HG03103 (cell line): ENCODE measurements around the gene SDCBP2.

Experiments
- ATAC-seq: cut with Tn5 transposase; IDR thresholded peaks from one replicate; pipeline ENCODE4 v1.9.1; 2021; ENCODE audit warnings: low read depth; ENCODE audit not compliant: unreplicated experiment

SDCBP2 gene

DNA sequence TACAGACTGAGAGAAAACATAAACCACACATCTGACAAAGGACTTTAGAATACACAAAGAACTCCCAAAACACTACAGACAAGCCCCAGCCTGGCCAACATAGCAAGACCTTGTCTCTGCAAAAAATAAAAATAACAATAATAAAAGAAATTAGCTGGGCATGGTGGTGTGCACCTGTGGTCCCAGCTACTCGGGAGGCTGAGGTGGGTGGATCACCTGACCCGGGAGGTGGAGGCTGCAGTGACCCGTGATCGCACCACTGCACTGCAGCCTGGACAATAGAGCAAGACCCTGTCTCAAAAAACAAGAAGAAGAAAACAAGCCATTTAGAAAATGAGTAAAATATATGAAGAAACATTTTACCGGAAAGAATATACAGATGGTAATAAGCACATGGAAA lies 13.1 kb downstream of the SDCBP2 start:
- no peak for ATAC-seq

GRCh38 chr20:1313236-1313964 lies 15.5 kb downstream of the SDCBP2 start:
- no peak for ATAC-seq

- ATAC-seq, result no peak
Observed at GRCh38 chr20:1312904-1313235, 16.1 kb downstream of the SDCBP2 start.

DNA sequence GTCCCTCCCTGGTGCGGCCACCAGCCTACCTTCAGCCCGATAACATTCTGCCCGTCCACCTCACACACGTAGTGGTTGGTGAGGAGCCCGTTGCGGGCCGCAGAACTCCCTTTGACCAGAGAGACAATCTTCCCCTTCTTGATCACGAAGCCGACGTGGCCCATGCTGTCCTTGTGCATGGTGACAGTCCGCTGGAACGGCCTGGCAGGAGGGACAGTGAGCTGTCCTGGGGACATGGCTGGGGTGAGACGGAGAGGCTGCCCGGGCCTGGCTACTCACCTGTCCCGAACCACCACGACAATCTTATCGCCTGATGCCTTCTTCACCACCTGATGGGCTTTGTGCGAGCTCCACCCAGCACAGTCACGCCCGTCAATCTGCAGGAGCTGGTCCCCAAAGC lies 16.6 kb downstream of the SDCBP2 start:
- ATAC-seq, result no peak

DNA sequence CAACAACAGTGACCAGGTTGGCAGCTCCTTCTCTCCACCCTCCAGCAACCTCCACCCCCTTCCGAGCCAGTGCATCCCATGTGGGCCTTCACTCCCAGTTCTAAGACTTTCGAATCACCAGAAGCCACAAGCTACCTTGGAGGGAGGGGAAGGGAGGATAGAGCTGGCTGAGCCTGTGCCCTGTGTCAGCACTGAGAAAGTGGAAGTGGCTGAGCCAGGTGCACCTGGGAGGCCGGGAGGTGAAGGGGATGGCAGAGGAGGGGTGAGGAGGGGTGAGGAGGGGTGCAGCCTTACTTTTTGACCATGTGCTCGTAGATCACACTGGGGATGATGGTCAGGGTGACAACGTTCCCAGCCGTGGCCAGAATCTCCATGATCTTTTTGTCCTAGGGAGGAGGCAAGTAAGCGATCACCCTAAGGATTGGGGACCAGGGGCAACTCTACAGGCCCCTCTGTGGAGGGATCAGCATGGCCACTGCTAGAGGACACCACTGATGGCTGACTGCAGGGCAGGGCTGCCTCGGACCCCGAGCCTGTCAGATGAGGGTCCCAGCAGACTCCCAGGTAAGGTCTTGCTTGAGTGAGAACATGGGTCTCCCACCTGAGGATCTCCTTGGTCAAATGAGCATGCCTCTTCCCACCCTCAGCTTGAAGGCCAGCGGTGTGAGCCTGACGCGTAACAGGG lies 18.3 kb downstream of the SDCBP2 start:
- ATAC-seq, result no peak

- no peak for ATAC-seq
Observed at GRCh38 chr20:1310071-1310470, 18.9 kb downstream of the SDCBP2 start.

DNA sequence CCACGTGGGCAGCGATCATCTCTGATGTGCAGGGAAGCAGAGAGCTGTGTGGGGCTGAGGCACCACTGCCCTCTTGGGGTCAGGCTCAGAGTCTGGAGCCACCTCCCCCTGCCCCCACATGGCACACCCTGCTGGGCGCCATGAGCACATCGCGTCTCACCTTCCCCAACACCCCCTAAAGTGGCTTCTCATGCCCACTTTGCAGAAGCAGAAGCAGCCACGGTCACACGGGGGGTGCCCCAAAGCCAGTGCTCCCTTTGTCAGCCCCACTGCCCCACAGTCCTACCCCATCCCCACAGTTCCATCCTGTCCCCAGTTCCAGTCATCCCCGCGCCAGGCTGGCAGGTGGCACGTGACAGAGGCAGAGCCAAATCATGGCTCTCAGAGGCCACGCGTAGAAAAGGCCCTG lies 19.5 kb downstream of the SDCBP2 start:
- ATAC-seq, result no peak

- no peak for ATAC-seq
Observed at GRCh38 chr20:1308702-1309095, 20.2 kb downstream of the SDCBP2 start.

GRCh38 chr20:1308067-1308701 lies 20.8 kb downstream of the SDCBP2 start:
- no peak for ATAC-seq

- ATAC-seq, result no peak
Observed at GRCh38 chr20:1307571-1307971, 21.4 kb downstream of the SDCBP2 start.

DNA sequence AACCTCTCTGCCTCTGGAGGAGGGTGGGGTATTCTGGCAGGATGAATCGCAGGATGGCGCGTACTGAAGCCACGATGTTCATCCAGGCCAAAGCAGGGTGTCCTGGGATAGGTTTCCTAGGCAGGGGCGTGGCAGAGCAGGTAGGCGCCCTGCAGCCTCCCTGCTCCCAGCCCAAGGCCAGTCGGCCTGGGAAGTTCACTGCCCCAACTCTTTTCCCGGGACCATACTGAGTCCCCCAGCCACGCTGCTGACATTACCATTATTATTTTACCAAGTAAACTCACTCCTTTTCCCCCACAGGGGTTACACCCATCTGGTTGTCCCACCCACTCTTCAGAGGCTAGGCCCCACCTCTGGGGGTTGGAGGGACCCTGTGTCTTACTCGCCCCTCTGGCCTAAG lies 21.8 kb downstream of the SDCBP2 start:
- no peak for ATAC-seq

DNA sequence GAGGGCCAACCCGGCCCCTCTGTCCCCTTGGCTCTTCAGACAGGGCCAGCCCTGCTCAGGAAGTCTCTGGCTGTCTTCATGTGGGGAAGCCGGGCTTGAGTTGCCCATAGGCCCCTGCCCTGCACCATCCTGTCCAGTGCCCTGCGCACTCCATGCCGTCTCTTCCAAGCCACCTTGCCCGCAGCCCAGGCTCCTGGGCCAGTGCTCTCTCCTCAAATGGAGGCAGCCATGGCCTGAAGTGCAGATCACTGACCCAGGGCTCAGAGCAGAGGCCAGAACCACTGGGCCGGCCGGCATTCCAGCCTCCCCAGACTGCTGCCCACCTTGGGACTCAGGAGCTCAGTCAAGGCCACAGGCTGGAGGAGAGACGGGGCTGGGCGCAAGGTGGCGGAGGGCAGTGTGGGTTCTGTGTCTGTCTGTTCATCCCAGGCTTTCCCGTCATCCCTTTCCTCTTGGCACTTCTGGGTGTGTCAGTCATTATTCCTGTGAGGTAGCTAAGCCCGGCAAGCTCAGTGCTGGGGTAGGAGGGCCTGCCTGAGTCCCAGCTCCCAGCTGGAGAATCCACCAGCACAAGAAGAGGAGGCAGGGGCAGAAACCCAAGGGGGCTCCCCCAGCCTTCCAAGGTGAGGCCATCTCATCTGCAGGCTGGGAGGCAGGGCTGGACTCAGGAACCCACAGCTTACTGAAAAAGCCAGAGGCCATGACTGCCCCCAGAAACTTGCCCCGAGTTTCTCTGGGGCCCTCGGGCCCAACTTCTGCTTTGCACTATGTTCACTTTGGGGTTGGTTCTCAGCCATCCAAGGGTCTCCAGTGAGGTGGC lies 22.4 kb downstream of the SDCBP2 start:
- ATAC-seq, result no peak

- no peak for ATAC-seq
Observed at GRCh38 chr20:1305712-1306111, 23.2 kb downstream of the SDCBP2 start.

- no peak for ATAC-seq
Observed at GRCh38 chr20:1304710-1305515, 24.0 kb downstream of the SDCBP2 start.

- ATAC-seq, result no peak
Observed at GRCh38 chr20:1302685-1303541, 26.0 kb downstream of the SDCBP2 start.

GRCh38 chr20:1301031-1301529 lies 27.9 kb downstream of the SDCBP2 start:
- ATAC-seq, result no peak

- no peak for ATAC-seq
Observed at GRCh38 chr20:1300083-1300840, 28.7 kb downstream of the SDCBP2 start.

GRCh38 chr20:1299522-1299921 lies 29.4 kb downstream of the SDCBP2 start:
- no peak for ATAC-seq
